GM10266 (cell line): Measurements from ENCODE around the gene CATSPERE.

Source experiments
- DNase-seq: peaks from one replicate; pipeline ENCODE4 v3.0.0; 2012; ENCODE audit errors: extremely low spot score
- TF ChIP-seq, protein P1 (sequence below): IDR thresholded peaks from 2 replicates; pipeline ENCODE4 v1.5.1; 2012; ENCODE audit warnings: mild to moderate bottlenecking, low read depth; ENCODE audit not compliant: control insufficient read depth, insufficient read depth; ENCODE audit errors: missing control alignments

Gene CATSPERE

DNA sequence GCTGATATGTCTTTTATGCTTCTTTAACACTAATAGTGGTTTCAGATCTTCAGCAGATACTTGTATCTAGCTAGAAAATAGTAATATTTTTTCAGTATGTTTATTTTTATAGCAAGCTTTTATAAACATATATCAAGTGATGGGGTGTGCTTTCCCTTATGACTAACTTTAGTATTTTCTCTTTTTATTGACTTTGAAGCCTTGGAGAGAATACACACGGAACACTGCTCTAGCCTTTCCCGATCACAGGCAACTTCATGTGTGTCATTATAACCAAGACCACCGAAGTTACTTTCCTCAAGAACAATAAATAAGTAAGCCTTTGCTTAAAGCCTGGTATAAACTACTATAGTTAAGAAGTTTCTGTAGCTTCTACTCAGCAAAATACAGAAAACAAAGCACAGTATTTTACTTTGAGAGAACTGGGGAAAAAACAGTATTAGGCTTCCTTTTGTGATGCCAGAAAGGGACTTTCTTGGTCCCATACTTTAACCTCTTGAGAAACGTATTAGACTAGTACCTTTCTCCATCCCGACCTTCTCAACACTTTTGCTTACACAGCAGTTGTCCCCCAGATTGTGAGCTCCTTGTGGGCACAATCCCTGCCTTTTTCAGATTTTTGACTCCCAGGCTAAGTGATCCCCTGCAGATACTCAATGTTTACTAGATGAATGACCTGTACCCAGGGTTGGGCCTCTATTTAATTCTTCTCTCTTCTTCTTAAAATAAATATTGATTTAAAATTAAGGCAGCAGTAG is 12.6 kb upstream of the CATSPERE start:
- TF ChIP-seq, protein P1, sequence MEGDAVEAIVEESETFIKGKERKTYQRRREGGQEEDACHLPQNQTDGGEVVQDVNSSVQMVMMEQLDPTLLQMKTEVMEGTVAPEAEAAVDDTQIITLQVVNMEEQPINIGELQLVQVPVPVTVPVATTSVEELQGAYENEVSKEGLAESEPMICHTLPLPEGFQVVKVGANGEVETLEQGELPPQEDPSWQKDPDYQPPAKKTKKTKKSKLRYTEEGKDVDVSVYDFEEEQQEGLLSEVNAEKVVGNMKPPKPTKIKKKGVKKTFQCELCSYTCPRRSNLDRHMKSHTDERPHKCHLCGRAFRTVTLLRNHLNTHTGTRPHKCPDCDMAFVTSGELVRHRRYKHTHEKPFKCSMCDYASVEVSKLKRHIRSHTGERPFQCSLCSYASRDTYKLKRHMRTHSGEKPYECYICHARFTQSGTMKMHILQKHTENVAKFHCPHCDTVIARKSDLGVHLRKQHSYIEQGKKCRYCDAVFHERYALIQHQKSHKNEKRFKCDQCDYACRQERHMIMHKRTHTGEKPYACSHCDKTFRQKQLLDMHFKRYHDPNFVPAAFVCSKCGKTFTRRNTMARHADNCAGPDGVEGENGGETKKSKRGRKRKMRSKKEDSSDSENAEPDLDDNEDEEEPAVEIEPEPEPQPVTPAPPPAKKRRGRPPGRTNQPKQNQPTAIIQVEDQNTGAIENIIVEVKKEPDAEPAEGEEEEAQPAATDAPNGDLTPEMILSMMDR: no peak
- no peak for DNase-seq

DNA sequence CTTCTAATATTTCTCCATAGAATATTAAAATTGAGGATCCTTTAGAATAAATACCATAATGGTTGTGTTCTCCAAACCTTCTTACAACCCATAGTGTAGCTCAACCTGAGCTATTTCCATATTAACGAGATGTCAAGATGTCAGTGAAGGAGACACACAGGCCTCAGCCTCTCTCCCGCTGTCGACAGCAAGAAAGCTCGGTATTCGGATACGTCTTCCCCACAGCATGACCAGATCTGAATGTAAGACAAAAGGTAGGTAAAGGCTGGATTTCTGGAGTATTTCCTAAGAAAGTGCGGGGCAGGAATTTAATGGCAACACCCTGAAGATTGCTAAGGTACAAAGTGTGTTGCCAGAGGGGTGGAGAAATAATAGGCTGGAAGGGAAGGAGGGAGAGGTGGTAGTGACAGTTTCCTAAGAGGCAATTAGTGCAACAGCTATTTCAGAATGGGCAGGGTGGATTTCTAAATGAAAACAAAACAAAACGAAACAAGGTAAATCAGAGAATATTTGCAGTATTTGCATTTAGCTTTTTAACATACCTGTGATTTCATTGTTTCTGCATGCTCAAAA is 11.1 kb upstream of the CATSPERE start:
- no peak for DNase-seq
- TF ChIP-seq, protein P1: no peak

DNA sequence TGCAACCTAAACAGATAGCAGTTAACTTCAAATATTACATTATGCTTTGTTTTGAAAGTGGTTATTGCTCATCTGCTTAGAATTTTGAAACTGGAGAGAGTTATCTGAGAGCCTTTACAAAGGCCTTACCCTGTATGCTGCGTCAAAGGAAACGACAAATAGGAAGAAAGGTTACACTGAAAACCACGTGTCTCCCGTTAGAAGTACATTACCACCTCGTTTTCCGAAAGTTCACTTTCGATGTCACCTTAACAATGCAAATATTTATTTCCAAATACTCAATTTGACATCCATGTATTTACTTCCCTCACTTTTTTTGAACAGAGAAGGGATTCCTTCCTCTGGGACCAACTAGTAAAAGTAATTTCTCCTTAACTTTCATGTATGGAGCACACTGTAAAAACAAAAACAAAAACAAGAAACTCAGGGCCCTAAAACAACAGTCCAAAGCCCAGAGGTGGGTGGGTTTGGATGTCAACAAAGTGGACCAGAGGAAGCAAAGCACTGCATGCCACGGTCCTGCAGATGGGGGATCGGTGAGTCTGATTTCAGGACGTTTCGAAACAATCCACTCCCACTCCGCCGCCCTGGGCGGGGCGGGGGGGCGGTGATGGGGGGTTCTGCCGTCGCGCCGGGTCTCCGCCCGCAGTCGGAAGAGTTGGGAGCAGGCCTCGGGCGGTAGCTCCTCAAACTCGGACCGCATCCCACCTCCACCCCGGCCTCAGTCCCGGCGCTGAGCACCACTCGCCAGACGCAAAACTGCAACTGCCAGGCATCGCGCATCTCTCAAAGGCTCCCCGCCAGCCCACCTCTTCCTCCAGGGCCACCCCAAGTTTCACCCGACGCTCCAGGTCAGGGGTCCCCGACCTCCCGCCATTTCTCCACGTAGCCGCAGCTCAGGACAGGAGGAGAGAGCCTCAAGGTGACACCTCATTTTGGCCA is 10.2 kb upstream of the CATSPERE start:
- TF ChIP-seq, protein P1: no peak
- peak; percentile 49 for DNase-seq

DNA sequence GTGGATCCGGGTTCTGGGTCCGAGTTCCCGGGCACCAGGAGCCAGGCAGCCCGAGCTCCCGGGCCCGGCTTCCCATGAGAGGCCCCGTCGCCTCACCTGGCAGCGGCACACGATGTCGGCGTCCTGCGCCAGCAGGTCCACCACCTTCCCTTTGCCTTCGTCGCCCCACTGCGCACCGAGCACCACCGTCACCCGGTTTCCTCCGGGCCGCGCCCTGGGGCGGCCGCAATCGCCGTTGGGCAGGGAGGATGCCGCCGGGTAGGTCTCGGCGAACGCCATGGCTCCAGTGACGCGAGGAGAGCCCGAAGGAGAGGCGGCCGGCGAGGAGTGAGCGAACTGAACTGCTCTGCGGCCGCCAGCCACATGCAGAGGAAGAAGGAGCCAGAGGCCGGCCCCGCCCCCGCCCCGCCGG is 9.5 kb upstream of the CATSPERE start, which contains the start of gene ADSS2:
Gene ADSS2 (minus strand): TSS at position 371 of the 412 bp plus-strand sequence. CDS start 92 bp downstream, at position 279.
- DNase-seq: no peak
- TF ChIP-seq, protein P1: no peak

DNA sequence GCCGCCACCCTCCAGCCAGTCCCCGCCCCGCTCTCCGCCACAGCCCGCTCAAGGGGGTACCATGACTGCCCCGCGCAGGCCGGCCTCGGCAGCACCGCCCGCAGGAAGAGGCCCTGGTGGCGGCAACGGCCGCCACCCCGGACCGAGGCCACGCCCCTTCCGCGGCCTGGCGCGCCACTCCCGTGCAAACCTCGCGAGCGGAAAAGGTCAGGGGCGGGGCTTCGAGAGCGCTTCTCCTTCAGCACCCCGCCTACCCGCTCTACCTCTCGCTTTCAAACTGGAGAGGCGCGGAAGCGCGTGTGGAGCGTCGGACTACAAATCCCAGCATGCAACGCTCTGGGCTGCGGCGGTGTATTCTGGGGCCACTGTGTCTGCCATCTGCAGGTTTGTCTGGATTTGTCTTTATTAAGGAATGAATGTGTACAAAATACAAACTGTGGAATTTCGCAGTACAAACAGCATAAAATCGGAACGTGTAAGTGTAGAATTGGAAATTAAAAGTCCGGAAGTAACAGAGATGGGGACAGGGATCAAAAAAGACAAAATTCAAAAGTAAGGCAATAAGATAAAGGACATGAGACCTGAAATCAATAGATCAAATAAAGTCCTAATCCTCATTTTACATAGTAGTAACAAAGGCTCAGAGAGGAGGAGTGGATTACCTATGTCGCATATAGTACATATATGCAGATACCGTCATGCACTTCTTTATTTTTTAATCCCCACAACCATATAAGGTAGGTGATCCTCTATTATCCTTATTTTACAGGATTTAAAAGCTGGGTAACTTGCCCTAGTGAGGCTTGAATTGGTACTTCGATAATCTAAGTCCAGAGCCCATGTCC is 8.9 kb upstream of the CATSPERE start:
- TF ChIP-seq, protein P1: peak; percentile 62
- DNase-seq: peak; percentile 97

DNA sequence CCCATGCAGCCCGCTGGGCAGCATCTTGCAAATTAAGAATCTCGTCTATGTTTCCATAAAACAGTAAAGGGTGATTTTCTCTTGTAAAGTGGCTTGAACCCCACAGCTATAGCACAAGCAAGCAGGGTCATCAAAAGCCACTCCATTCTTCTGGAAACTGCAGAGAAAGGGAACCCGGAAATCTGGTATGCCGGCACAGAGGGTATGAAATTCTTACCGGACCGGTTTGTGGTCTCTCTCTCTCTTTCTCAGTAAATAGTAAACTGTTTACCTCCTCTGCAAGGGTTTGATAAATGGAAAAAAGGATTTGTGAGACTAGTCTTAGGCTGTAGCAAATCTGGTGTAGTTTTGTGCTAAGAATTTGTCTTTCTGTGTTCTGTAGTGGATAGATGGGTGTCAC is 6.7 kb upstream of the CATSPERE start:
- TF ChIP-seq, protein P1: no peak
- DNase-seq: no peak
